A549 (cell line): ENCODE measurements around the gene FZD4. TPM values are rescaled to one million over a fixed set of nuclear protein-coding genes. Genes with fewer than 3 reads are reported as not detected.

ENCODE experiments used
- ATAC-seq, 2 experiments: fragments of 200-7000 bp in 1 of 2; fragments of >200 bp in 1 of 2; cut with Nextera tagmentation in 1 of 2; cut with Tn5 transposase in 1 of 2; 3 replicates each; pipeline versions ENCODE4 v1.8.0 to v1.9.1; 2018 to 2020; ENCODE audit warnings: mild to moderate bottlenecking in 1 of 2, moderate library complexity in 1 of 2
- CTCF ChIA-PET: fragments of 300-600 bp; sonication (Branson Sonifier 250); formaldehyde crosslinking; extraction: SDS; loops from one replicate; lab custom pipeline; 2021; ENCODE audit warnings: antibody characterized with exemption, inconsistent platforms; lab: Yijun Ruan, JAX
- POLR2A ChIA-PET: fragments of 350-600 bp; formaldehyde crosslinking; extraction: SDS; loops from one replicate; lab custom pipeline; 2021; ENCODE audit warnings: antibody characterized with exemption, inconsistent platforms; lab: Yijun Ruan, JAX
- DNase-seq, 2 experiments: peaks; one replicate each; pipeline versions ENCODE4 v3.0.0 to v3.0.0-alpha.2; 2011 to 2016; ENCODE audit warnings: low read depth in 1 of 2, low spot score in 1 of 2
- FAIRE-seq: peaks from 2 replicates; lab custom pipeline; 2011; peaks lifted over from hg19 to GRCh38; lab: Jason Lieb, UNC
- H3K27ac ChIP-seq, 2 experiments: fragments of >200 bp; sonication (Bioruptor Twin); formaldehyde crosslinking; 3 replicates each; pipeline ENCODE4 v1.5.1; 2016 to 2017
- H3K4me1 ChIP-seq: fragments of >200 bp; sonication (Bioruptor Twin); formaldehyde crosslinking; 3 replicates; pipeline ENCODE4 v1.6.1; 2016
- H3K4me2 ChIP-seq: fragments of >200 bp; sonication (Bioruptor Twin); formaldehyde crosslinking; 3 replicates; pipeline ENCODE4 v1.6.1; 2016
- H3K4me3 ChIP-seq: fragments of >200 bp; sonication (Bioruptor Twin); formaldehyde crosslinking; 3 replicates; pipeline ENCODE4 v1.5.1; 2016
- H3K9me3 ChIP-seq: fragments of >200 bp; sonication (Bioruptor Twin); formaldehyde crosslinking; 3 replicates; pipeline ENCODE4 v1.6.1; 2016
- CHD2 ChIP-seq: fragments of 150-350 bp; IDR thresholded peaks from 2 replicates; pipeline ENCODE4 v1.6.1; 2014; ENCODE audit warnings: low read length; ENCODE audit not compliant: partially characterized antibody
- CHD4 ChIP-seq: fragments of 200-600 bp; sonication (generic); IDR thresholded peaks from 2 replicates; pipeline ENCODE4 v1.6.1; 2016; ENCODE audit warnings: antibody characterized with exemption, mild to moderate bottlenecking, borderline replicate concordance
- CTCF ChIP-seq: fragments of >200 bp; sonication (Bioruptor Twin); formaldehyde crosslinking; IDR thresholded peaks from 3 replicates; pipeline ENCODE4 v1.5.1; 2016
- E2F6 ChIP-seq: IDR thresholded peaks from 2 replicates; pipeline ENCODE4 v1.6.1; 2012; ENCODE audit warnings: low read depth, borderline replicate concordance
- FOSB ChIP-seq: fragments of 250-450 bp; sonication (Bioruptor Pico); IDR thresholded peaks from 2 replicates; pipeline ENCODE4 v1.5.0; 2020; ENCODE audit warnings: mild to moderate bottlenecking, moderate library complexity
- FOSL2 ChIP-seq, 2 experiments: fragments of 450-650 bp in 1 of 2; fragments of >200 bp in 1 of 2; sonication (Bioruptor Twin) in 1 of 2; formaldehyde crosslinking; IDR thresholded peaks; 2 replicates each; pipeline versions ENCODE4 v1.5.0 to v1.6.1; 2016 to 2020; ENCODE audit warnings: mild to moderate bottlenecking in 1 of 2, moderate library complexity in 1 of 2
- HMGXB4 ChIP-seq: fragments of 250-450 bp; sonication (Bioruptor Pico); IDR thresholded peaks from 2 replicates; pipeline ENCODE4 v1.5.0; 2021; ENCODE audit warnings: mild to moderate bottlenecking, moderate library complexity, borderline replicate concordance
- NPAS2 ChIP-seq: fragments of 250-450 bp; sonication (Bioruptor Pico); IDR thresholded peaks from 2 replicates; pipeline ENCODE4 v1.8.0; 2022; ENCODE audit warnings: mild to moderate bottlenecking, moderate library complexity, borderline replicate concordance
- PHF8 ChIP-seq: fragments of 200-600 bp; sonication (generic); IDR thresholded peaks from 2 replicates; pipeline ENCODE4 v1.6.1; 2016; ENCODE audit warnings: low read depth, mild to moderate bottlenecking, antibody characterized with exemption, moderate library complexity, borderline replicate concordance
- POLR2AphosphoS2 ChIP-seq: conservative IDR thresholded peaks from 2 replicates; pipeline ENCODE4 v1.6.1; 2012; ENCODE audit warnings: low read length, improper control_type of control experiment, inconsistent platforms
- RARB ChIP-seq: fragments of 250-450 bp; sonication (Bioruptor Pico); IDR thresholded peaks from 2 replicates; pipeline ENCODE4 v1.8.0; 2021; ENCODE audit warnings: mild to moderate bottlenecking, moderate library complexity
- REST ChIP-seq: fragments of 200-600 bp; sonication (generic); IDR thresholded peaks from 2 replicates; pipeline ENCODE4 v1.6.1; 2016; ENCODE audit warnings: antibody characterized with exemption, mild to moderate bottlenecking, moderate library complexity
- RNF2 ChIP-seq: fragments of 200-600 bp; sonication (generic); IDR thresholded peaks from 2 replicates; pipeline ENCODE4 v1.6.1; 2016; ENCODE audit warnings: low read depth, mild to moderate bottlenecking, antibody characterized with exemption, moderate library complexity, borderline replicate concordance
- SMC3 ChIP-seq: fragments of >200 bp; sonication (Bioruptor Twin); formaldehyde crosslinking; IDR thresholded peaks from 3 replicates; pipeline ENCODE4 v1.6.1; 2018; ENCODE audit warnings: inconsistent platforms
- TP53 ChIP-seq: fragments of 250-450 bp; sonication (Bioruptor Pico); IDR thresholded peaks from 2 replicates; pipeline ENCODE4 v1.5.0; 2021; ENCODE audit warnings: mild to moderate bottlenecking, moderate library complexity
- ZNF302 ChIP-seq: fragments of 250-450 bp; sonication (Bioruptor Pico); IDR thresholded peaks from 2 replicates; pipeline ENCODE4 v1.9.0; 2021; ENCODE audit warnings: inconsistent platforms, mild to moderate bottlenecking, moderate library complexity
- WGBS: methylation state at CpG from one replicate; pipeline ENCODE4 v1.1.6; 2017; ENCODE audit errors: missing lambda C conversion rate; 5-methylcytosine and 5-hydroxymethylcytosine counted together
- polyA plus RNA-seq, 4 experiments: library from polyadenylated mRNA; depleted of rRNA in 3 of 4; stranded (reverse); fragments of >200 nt; fragmentation: RNase III in 1 of 4; extraction: RNeasy Plus Mini Kit Qiagen cat#74134 plus additional on column Dnase treatment in 1 of 4; gene quantifications; 2 replicates in 3 of 4; 3 replicates in 1 of 4; pipeline ENCODE4 v1.2.3, GENCODE V29; 2011 to 2017

Gene FZD4
- polyA plus RNA-seq, 2 of the 4 experiments (the other 2 are of a cell fraction) = 0.67 to 0.90 TPM

GRCh38 chr11:86900162-86900561 is 55.0 kb downstream of the FZD4 start:
- no peak for DNase-seq
- POLR2A ChIA-PET = no interaction called here
- WGBS = 85% methylated on average over 3 of the region's 3 CpGs
- no peak for TF ChIP-seq PHF8
- TF ChIP-seq CTCF = no peak
- TF ChIP-seq CHD2 = no peak
- no peak for TF ChIP-seq FOSB (CRISPR knock-in tag)
- TF ChIP-seq SMC3 = no peak
- TF ChIP-seq POLR2AphosphoS2 = no peak
- no peak for TF ChIP-seq REST
- CTCF ChIA-PET = interaction anchor here (4.7 kb wide), 1 partner anchor 30 kb away, joined by 19 read pairs; no protein-coding TSS in a partner anchor
- Histone ChIP-seq H3K27ac (no peak overlapping the region), H3K4me2 (no peak overlapping the region), H3K9me3 (no peaks in the 10 kb centered on the region), H3K4me1 (no peaks in the 10 kb centered on the region), H3K4me3 (no peak overlapping the region)
- no peak for FAIRE-seq
- no peak for ATAC-seq

GRCh38 chr11:86898689-86899088 is 56.5 kb downstream of the FZD4 start:
- Histone ChIP-seq H3K4me1 (no peaks in the 10 kb centered on the region), H3K4me3 (no peak overlapping the region), H3K4me2 (no peak overlapping the region), H3K9me3 (no peaks in the 10 kb centered on the region), H3K27ac (no peak overlapping the region)
- TF ChIP-seq PHF8 (no peak), TP53 (CRISPR knock-in tag) (no peak), FOSL2 (IDR thresholded peaks at IDR 0.05) (no peak), FOSL2 (CRISPR knock-in tag; IDR thresholded peaks at IDR 0.05) (no peak), ZNF302 (CRISPR knock-in tag) (no peak), NPAS2 (no peak), RNF2 (no peak), CHD4 (no peak), RARB (CRISPR knock-in tag) (no peak), E2F6 (no peak), CTCF (no peak), HMGXB4 (CRISPR knock-in tag) (no peak)
- POLR2A ChIA-PET = no interaction called here
- ATAC-seq (no peak), DNase-seq (no peak), FAIRE-seq (no peak)
- CTCF ChIA-PET = interaction anchor here (4.7 kb wide), 1 partner anchor 29 kb away, joined by 19 read pairs; no protein-coding TSS in a partner anchor
- WGBS = 100% methylated on average over 1 of the region's 1 CpG
